Limb (tissue), 2 donors: ENCODE data around the gene SORL1.

Source experiments
- DNase-seq, 2 donors: peaks; one replicate each; pipeline ENCODE4 v3.0.0-alpha.2; 2016; ENCODE audit errors: extremely low spot score in 2 of 2

The SORL1 gene

GRCh38 chr11:121655537-121656327 is 203.6 kb downstream of the SORL1 start:
- peak; percentile 96 to 97 for DNase-seq

- peak; percentile 38 to 67 for DNase-seq
Observed at GRCh38 chr11:121656328-121657090, 204.4 kb downstream of the SORL1 start.

GRCh38 chr11:121657146-121657545 is 205.0 kb downstream of the SORL1 start:
- peak in 1 of 2 donors; percentile 53 for DNase-seq

- DNase-seq, result no peak
Observed at GRCh38 chr11:121659811-121660210, 207.7 kb downstream of the SORL1 start.

GRCh38 chr11:121661880-121662486 is 209.9 kb downstream of the SORL1 start:
- DNase-seq, result no peak

- no peak for DNase-seq
Observed at GRCh38 chr11:121664144-121664543, 212.0 kb downstream of the SORL1 start.

- DNase-seq, result no peak
Observed at GRCh38 chr11:121665206-121665838, 213.2 kb downstream of the SORL1 start.

- DNase-seq, result no peak
Observed at GRCh38 chr11:121667836-121668235, 215.7 kb downstream of the SORL1 start.

- DNase-seq, result no peak
Observed at GRCh38 chr11:121669422-121669821, 217.3 kb downstream of the SORL1 start.

GRCh38 chr11:121670266-121670665 is 218.2 kb downstream of the SORL1 start:
- DNase-seq, result no peak

GRCh38 chr11:121670805-121671282 is 218.7 kb downstream of the SORL1 start:
- no peak for DNase-seq

GRCh38 chr11:121671283-121672168 is 219.4 kb downstream of the SORL1 start:
- peak; percentile 64 to 84 for DNase-seq

- DNase-seq, result peak in 1 of 2 donors; percentile 66
Observed at GRCh38 chr11:121672630-121673487, 220.7 kb downstream of the SORL1 start.

- no peak for DNase-seq
Observed at GRCh38 chr11:121681550-121682268, 229.6 kb downstream of the SORL1 start.
